NK-92 treated with Interleukin-12 subunit alpha and Interleukin-12 subunit beta, amount 100 ng/mL, for 24 hours (cell line): ENCODE results near the gene FBL.
"Not testable (repeated sequence)": the region's sequence is repeated elsewhere in the genome, so short reads cannot be mapped to it uniquely, and the experiment has no call there.

Experiments used
- DNase-seq: peaks from one replicate; lab custom pipeline; 2025; lab: John Stamatoyannopoulos, UW

The FBL gene

DNA sequence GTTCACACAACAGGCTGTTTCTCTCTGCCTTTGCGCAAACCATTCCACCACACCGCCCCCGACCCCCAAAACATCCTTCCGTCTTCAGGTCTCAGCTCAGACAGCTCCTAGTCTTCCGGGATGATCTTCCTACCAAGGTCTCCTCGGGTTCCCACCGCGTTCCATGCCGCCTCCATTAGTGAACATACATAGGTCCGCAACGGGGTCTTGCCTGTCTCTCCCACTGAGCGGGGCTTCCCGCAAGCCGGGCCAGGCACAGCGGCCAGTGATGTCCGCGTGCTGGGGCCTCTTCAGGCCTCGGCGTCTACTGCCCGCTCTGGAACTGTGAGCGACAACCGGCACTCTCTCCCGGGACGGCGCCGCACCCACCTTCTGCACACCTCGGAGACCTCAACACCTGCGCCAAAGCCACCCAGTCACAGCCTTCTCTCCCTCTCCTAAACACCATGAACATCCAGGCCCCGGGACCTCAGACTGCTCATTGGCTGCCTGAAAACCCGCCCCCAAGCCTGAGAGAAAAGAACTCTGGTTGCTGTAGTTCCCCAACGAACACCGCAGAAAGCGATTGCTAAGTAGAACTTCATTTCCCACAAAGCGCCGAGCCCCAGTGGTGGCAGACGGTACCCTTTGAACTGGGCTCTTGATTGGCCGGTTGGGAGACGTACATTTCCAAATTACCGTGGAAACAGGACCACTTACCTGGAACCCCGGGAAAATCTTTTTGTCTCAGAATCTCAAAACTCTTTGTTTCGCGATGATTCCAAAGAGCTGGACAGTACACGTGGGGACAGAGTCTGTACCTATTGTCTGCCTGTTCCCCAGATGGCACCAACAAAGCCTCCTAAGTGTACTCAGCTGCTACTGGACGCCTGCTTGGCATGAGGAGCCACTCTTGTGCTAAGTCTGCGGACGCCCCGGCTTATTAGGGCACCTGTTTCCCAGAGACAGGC, 21.8 kb downstream of the FBL start:
- DNase-seq = no peak

DNA sequence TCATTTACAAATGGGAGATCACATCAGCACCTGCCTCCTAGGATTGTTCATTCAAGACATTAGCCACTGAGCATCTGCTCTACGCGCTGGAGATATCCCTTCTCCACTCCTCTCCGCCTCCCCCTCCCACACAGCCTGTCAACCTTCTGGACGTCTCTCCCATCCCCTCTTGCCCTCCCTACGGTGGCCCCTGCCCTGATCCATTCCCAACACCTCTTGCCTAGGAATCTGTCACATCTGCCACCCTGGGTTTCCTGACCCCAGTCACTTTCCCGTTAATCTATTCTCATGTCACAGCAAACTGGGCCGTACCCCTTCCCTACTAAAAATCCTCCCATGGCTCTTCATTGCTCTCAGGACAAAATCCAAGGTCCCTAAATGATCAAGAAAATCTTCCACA, 22.5 kb downstream of the FBL start:
- no peak for DNase-seq

- no peak for DNase-seq
Observed at GRCh38 chr19:39820696-39821095, 25.5 kb downstream of the FBL start.

DNA sequence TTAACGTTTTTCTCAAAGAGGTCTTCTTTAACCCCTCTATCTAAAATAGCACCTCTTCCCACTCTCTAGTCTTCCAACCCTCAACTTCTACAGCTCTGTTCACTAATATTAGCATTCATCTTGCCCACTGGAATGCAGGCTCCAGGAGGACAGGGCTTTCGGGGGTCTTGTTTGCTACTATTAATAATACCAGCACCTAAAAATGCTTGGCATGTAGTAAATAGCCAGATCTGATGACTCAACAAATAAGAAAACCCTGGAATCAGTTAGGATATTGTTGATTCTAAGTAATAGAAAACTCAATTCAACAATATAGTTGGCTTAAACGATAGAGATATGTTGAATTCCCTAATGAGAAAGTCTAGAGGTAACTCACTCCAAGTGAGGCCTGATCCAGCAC, 26.4 kb downstream of the FBL start:
- no peak for DNase-seq

- no peak for DNase-seq
Observed at GRCh38 chr19:39818626-39819097, 27.5 kb downstream of the FBL start.

GRCh38 chr19:39817888-39818561, 28.2 kb downstream of the FBL start:
- DNase-seq = no peak

DNA sequence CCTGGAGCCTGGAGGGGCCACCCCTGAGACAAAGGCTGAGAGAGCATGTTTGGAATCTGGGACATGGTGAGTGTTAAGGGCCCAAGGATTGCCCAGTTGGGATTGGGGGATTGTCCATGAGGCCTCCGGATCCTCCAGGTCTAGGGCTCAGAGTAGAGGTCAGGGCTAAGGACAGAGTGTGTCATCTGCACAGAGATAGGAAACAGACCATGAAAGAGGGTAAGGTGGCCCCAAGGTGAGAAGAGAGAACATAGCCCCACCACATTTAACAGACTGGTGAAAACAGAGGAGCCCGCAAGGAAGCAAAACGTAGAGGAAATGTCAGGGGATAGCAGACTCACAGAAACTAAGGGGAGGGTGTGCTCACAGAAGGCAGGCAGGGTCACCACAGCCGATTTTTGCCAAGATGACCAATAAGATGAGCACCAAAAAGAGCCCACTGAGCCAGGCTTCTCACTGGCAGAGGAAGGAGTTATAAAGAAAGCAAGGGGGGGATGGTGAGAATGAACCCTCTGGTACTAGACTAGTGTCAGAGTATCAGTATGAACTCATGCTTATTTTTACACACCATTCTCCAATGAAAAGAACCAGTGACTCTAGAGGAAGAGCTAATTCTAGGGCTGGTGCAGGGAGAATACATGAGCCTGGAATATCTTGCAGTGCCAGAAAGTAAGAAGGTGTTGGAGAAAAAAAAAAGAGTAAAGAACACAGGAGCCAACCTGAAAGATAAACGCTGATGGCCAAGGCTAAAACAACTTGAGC, 29.7 kb downstream of the FBL start:
- DNase-seq = no peak

GRCh38 chr19:39814595-39814994, 31.6 kb downstream of the FBL start:
- no peak for DNase-seq

DNA sequence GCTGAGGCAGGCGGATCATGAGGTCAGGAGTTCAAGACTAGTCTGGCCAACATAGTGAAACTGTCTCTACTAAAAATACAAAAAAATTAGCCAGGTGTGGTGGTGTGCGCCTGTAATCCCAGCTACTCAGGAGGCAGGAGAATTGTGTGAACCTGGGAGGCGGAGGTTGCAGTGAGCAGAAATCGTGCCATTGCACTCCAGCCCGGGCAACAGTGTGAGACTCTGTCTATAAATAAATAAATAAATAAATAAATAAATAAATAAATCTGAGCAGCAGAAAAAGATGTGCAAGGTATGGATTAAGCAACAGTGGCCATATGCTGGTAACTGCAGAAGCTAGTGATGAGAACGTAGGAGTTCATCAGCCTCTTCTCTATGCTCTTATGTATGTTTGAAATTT, 32.1 kb downstream of the FBL start:
- DNase-seq = not testable (repeated sequence)

GRCh38 chr19:39813264-39813993, 32.8 kb downstream of the FBL start:
- DNase-seq = no peak

- DNase-seq = no peak
Observed at GRCh38 chr19:39811064-39811463, 35.1 kb downstream of the FBL start.

DNA sequence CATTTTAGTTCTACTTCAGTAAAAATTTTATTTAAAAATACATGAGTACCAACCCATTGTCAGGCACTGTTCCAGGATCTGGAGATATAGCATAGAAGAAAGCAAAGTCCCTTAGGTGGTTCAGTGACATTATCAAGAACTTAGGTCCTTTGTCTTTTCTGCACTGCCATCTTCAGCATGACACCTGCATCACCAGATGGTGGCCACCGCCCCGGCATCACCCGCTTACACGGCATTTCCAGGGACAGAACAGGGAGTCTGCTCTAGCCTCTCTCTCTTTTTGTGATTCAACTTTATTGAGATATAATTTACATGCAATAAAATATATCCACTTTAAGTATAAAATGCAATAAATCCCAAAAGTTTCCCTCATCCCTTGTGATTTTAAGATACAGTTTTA, 35.8 kb downstream of the FBL start:
- no peak for DNase-seq

DNA sequence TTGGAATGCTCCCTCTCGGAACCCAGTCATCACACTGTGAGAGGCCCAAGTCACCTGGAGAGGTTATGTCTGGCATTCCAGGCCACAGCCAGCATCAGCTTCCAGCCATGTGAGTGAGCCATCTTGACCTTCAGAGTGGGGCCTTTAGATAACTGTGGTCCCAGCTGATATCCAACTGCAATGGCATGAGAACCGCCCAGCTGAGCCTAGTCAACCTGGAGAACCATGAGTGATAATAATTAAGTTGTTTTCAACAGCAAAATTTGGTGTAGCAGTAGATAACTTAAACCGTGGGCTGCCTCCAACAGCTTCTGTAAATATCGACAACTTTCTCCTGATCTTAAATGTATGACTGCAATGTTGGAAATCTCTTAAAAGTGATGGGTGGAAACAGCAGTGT, 36.8 kb downstream of the FBL start:
- DNase-seq = no peak

DNA sequence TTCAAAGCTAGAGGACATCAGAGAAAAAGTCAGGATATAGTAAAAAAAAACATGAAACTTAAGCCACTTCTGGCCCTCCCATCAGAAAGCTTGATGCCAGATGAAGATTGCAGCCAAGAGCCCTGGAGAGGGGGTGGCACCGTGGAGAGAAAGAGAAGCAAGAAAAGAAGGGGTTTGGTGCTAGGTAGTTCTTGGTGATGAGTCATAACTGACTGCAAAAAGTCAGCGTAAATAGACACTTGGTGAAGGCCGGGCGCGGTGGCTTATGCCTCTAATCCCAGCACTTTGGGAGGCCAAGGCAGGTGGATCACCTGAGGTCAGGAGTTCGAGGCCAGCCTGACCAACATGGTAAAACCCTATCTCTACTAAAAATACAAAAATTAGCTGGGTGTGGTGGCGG, 37.5 kb downstream of the FBL start:
- not testable (repeated sequence) for DNase-seq

DNA sequence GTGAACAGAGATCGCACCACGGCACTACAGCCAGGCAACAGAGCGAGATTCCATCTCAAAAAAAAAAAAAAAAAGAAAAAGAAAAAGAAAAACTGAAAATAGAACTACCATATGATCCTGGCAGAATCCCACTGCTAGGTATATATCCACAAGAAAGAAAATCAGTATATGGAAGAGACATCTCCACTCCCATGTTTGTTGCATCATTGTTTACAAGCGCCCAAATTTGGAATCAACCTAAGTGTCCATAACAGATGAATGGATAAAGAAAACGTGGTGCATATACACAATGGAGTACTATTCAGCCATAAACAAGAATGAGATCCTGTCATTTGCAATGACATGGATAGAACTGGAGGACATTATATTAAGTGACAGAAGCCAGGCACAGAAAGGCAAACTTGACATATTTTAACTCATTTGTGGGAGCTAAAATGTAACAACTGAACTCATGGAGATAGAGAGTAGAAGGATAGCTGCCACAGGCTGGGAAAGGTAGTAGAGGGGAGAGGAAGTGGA, 38.3 kb downstream of the FBL start:
- no peak for DNase-seq

DNA sequence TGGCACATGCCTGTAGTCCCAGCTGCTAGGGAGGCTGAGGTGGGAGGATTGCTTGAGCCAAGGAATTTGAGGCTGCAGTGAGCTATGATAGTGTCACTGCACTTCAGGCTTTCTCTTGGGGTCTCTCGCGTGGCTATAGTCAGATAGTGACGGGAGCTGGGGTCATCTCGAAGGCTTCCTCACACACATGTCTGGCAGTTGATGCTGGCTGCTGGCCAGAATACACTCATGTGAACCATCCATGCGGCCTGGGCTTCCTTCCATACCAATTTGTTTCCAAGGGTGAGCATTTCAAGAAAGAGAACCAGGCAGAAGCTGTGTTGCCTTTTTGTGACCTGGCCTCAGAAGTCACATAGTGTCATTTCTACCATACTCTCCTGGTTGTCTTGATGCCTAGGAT, 41.1 kb downstream of the FBL start:
- DNase-seq = no peak

DNA sequence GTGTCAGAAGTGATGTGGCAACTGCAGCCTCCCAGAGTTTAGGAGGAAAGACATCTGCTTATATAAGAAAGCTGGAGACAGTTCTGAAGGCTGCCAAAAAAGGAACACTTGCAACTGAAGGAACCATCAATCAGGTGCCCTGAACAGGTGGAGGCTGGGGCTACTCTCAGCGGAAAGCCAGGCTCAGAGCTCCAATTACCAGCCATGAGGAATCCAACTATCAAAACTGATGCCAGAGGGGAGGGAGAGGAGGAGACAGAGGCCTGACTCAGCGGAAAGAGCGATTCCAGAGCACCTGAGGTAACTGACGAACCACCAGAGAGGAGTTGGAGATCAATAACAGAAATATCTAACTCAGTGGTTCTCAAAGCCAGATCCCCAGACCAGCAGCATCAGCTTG, 43.2 kb downstream of the FBL start:
- no peak for DNase-seq

- no peak for DNase-seq
Observed at GRCh38 chr19:39797083-39797482, 49.1 kb downstream of the FBL start.

- DNase-seq = no peak
Observed at GRCh38 chr19:39796000-39796498, 50.1 kb downstream of the FBL start.

DNA sequence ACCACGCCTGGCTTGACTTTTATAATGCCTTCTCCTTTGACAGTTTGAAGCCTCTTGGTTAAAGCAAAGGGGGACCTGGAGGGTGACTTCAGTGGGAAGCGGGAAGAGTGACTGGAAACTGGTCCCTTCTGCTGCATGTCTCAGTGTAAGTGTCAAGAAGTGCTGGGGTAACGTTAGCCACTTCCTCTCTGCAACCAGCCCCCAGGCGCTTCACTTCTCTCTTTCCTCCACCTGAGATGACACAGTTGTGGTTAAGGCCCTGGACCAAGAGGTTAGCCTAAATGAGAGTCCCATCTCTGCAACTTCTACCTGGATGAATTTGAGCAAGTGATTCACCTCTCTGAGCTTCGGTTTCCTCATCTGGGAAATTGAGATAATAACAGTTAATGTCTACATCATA, 51.2 kb downstream of the FBL start:
- DNase-seq = peak; percentile 8

DNA sequence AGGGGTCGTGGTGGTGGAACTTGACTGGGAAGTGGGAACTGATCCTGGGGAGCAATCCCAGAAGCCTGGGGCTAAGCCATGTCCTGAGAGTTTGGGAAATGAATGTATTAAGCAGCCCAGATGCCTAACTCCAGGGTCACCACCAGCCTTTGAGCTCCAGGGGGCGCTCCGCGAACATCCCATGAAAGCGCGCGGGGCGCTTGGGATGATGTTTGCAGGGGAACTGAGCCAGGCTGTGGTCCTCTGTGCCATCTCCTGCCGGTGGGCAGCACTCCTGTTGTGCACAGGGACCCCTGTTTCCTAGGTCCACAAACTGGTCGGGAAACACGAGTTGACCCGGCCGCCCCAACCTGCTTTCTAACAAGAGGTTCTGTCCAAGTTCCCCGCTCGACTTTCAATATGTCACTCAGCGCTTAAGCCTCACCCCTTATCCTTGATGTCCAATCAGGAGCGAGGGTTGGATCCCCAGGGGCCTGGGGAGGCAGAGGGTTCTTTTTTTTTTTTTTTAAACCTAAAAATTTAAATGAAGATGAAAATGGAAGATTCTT, 53.1 kb downstream of the FBL start:
- peak; percentile 58 for DNase-seq
